NCI-H2171 treated with DMSO at 0.1 percent for 48 hours (cell line): Measurements from ENCODE around the gene FNDC10.
A peak's percentile ranks its signal among the peaks of the same experiment; 100 is the strongest.

Experiments
- DNase-seq: peaks from one replicate; lab custom pipeline; 2025; lab: John Stamatoyannopoulos, UW

The FNDC10 gene

GRCh38 chr1:1627829-1628753 lies 28.2 kb upstream of the FNDC10 start:
- DNase-seq: no peak

DNA sequence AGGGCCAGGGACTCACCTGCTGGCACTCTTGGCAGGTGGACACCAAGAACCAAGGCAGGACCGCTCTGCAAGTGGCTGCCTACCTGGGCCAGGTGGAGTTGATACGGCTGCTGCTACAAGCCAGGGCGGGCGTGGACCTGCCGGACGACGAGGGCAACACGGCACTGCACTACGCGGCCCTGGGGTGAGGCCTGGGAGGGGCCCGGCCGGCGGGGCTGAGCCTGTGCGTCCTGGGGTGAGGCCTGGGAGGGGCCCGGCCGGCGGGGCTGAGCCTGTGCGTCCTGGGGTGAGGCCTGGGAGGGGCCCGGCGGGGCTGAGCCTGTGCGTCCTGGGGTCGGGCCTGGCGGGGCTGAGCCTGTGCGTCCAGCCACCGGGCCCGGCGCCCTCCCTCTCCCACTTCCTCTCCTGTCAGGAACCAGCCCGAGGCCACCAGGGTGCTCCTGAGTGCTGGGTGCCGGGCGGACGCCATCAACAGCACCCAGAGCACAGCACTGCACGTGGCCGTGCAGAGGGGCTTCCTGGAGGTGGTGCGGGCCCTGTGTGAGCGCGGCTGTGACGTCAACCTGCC lies 27.4 kb upstream of the FNDC10 start:
- DNase-seq: no peak

GRCh38 chr1:1626207-1627141 lies 26.5 kb upstream of the FNDC10 start:
- DNase-seq: no peak

GRCh38 chr1:1625824-1626206 lies 25.9 kb upstream of the FNDC10 start:
- DNase-seq: no peak

GRCh38 chr1:1625404-1625775 lies 25.5 kb upstream of the FNDC10 start:
- DNase-seq: no peak

DNA sequence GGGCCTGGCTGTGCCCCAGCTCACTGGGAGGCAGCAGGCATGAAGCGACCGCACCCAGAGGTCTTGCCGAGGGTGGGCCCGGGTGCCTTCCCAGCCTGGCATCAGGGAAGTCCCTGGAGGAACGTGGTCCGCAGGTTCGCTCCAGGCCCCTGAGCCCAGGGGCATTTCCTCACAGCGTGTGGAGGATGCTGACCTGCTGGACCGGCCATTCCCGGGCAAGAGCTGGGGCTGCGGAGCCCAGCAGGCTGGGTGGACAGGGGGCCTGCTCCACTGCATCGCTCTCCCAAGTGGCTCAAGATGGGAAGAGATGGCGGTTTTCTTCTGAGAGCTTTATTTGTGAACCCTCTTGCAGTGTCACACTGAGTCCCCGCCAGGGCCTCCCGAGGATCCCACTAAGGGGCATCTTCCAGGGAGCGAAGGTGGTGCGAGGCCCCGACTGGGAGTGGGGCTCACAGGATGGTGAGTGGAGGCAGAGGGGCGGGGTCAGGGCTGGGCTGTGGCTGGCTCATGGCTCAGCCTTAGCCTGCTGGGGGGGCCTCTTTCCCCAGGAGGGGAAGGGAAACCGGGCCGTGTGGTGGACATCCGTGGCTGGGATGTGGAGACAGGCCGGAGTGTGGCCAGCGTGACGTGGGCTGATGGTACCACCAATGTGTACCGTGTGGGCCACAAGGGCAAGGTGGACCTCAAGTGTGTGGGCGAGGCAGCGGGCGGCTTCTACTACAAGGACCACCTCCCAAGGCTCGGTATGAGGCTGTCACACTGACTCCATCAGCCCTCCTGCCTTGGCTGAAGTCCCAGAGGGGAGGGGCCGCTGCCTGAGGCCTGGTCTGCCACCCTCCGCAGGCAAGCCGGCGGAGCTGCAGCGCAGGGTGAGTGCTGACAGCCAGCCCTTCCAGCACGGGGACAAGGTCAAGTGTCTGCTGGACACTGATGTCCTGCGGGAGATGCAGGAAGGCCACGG lies 24.8 kb upstream of the FNDC10 start:
- DNase-seq: peak; percentile 28

- DNase-seq: no peak
Observed at GRCh38 chr1:1623631-1624442, 23.9 kb upstream of the FNDC10 start.

DNA sequence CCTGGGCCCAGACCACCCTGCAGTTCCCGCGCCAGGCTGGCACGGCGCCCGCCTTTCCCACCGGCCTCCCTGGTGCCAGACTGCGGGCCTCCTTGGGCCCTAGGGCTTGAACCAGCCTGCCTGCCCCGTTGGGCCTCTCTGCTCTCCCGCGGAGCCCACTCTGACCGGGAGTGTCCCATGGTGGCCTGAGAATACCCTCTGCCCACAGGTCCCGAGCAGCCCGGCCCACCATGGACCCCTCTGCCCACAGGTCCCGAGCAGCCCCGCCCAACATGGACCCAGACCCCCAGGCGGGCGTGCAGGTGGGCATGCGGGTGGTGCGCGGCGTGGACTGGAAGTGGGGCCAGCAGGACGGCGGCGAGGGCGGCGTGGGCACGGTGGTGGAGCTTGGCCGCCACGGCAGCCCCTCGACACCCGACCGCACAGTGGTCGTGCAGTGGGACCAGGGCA lies 23.3 kb upstream of the FNDC10 start:
- DNase-seq: no peak

- no peak for DNase-seq
Observed at GRCh38 chr1:1622788-1623094, 22.8 kb upstream of the FNDC10 start.

GRCh38 chr1:1622010-1622787 lies 22.3 kb upstream of the FNDC10 start:
- DNase-seq: no peak

DNA sequence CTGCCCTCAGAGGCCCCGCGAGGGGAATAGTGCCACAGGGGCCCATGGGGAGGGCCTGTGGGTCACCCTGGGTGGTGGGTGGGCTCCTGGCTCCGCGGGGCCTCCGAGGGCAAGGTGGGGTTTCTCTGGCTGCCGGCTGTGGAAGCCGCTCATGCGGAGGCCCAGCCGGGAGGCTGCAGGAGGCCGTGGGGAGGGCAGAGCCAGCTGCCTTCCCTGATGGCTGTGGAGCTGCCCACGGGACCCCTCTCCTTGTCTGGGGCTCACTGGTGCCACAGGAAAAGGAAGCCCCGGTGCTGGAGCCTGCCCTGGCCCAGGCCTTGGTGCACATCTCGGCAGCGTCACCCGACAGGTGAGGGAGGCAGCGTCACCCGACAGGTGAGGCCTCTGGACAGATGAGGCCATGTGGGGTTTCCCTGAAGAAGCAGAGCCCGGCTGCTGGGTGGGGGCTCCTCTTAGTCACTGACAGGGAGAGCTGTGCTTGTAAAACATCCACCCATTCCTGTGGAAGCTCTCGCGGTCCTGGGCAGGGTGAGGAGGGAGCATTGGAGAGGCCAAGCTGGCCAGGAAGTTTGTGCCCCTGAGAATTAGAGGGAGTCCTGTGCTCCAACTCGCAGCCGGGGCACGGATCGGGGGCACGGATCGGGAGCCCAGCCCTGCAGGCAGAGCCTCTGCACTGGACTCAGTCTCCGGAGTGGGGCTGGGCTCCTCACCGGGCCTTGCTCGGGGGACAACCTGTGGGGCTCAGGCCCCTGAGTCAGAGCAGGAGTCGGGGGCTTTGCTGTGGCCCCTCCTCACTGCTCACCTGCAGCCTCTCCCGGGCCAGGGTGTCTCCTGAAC lies 21.5 kb upstream of the FNDC10 start:
- DNase-seq: no peak

GRCh38 chr1:1620433-1621139 lies 20.7 kb upstream of the FNDC10 start:
- DNase-seq: no peak

DNA sequence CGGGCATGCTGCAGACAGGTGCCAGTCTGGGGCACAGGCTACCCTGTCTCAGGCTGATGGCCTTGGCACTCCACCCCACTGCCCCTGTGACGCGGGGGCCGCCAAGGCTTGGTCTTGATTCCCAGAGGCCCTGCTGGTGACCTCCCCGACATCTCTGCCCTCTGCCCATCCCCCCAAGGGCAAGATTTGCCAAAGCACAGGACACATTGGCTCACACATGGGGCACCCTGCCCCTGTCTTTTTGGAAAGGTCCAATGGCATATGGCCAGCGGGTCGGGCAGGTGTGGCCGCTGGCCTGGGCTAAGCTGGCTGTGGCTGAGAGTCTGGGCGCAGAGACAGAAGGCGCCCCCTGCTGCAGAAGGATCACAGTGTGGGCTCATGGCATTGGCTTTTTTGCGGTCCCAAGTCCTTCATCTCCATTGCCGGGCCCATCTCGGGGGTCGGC lies 20.0 kb upstream of the FNDC10 start:
- no peak for DNase-seq

DNA sequence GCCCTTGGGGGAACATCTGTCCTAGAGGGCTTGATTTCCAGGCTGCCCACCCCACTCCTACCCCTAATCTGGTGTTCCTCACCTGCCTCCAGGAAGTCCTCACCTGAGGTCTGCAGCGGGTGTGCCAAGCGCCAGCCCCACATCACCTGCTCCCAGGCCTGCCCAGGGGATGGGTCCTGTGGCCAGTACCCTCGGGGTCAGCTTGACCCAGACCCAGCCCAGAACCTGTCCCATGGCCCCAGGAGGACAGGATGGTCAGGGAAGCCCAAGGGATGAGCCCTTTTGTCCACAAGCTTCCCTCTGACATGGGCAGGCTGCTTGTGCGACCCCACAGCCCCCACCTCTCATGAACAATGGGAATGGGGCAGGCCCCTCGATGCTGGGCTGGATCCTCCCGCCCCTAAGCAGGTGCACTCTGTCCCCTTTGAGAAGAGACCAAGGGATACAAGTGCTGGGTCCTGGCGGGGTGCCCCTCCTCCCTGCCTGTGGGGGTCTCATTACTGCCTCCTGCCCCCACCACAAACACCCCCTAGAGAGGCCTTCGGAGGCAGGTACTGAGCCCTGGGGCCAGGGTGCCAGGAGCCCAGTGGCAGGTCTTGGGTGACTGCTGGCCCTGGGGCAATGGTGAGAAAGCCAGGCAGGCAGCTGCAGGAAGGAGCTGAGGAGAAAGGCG lies 18.6 kb upstream of the FNDC10 start:
- no peak for DNase-seq

DNA sequence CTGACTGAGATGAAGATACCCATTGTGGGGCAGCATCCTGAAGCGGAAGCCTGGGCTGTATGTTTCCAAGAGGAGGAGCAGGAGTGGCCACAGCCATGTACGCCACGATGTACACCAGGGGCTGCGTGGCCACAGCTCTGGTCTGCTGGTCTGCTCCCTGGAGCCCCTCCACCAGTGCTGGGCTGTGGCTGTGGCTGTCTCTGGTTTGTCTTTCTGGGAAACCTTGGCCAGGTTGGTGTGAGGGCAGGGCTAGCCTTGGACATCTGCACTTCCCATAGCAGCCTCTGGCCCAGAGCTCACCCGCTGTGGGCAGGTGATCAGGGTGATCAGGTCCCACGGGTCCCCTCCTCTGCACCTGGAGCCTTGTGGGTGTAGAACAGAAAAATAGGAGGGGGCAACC lies 18.0 kb upstream of the FNDC10 start:
- DNase-seq: no peak

GRCh38 chr1:1617516-1617915 lies 17.6 kb upstream of the FNDC10 start:
- no peak for DNase-seq

GRCh38 chr1:1616838-1617237 lies 16.9 kb upstream of the FNDC10 start:
- no peak for DNase-seq
